Aorta (tissue), 5 donors: Measurements from ENCODE around the gene C20orf144. TPM values are rescaled to one million over a fixed set of nuclear protein-coding genes. Genes with fewer than 3 reads are reported as not detected.
A peak's percentile ranks its signal among the peaks of the same experiment; 100 is the strongest.

Experiments
- ATAC-seq: fragments of 200-7000 bp; cut with Tn5 transposase; one replicate; pipeline ENCODE4 v1.9.1; 2022; ENCODE audit warnings: moderate library complexity; ENCODE audit not compliant: low FRiP score
- DNase-seq, 2 donors: peaks; one replicate each; pipeline ENCODE4 v3.0.0-alpha.2; 2020
- H3K27ac ChIP-seq, 2 donors: one replicate each; pipeline ENCODE4 v1.5.1; 2013; ENCODE audit warnings: low read length in 2 of 2, mild to moderate bottlenecking in 2 of 2, moderate library complexity in 2 of 2, control low read depth in 1 of 2, inconsistent platforms in 1 of 2, low read depth in 1 of 2
- H3K27me3 ChIP-seq, 2 donors: one replicate each; pipeline ENCODE4 v1.6.1; 2013; ENCODE audit warnings: control low read depth in 1 of 2, low read length in 1 of 2, mild to moderate bottlenecking in 1 of 2, moderate library complexity in 1 of 2; ENCODE audit not compliant: insufficient read depth in 2 of 2, control insufficient read depth in 1 of 2
- H3K36me3 ChIP-seq, 2 donors: one replicate each; pipeline ENCODE4 v1.6.1; 2013; ENCODE audit warnings: control low read depth in 1 of 2, low read length in 1 of 2, mild to moderate bottlenecking in 1 of 2; ENCODE audit not compliant: insufficient read depth in 2 of 2, control insufficient read depth in 1 of 2
- H3K4me1 ChIP-seq, 2 donors: one replicate each; pipeline ENCODE4 v1.6.1; 2013; ENCODE audit warnings: low read length in 2 of 2, control low read depth in 1 of 2, mild to moderate bottlenecking in 1 of 2, moderate library complexity in 1 of 2; ENCODE audit not compliant: insufficient read depth in 2 of 2, control insufficient read depth in 1 of 2
- H3K4me3 ChIP-seq, 2 donors: one replicate each; pipeline ENCODE4 v1.5.1; 2013; ENCODE audit warnings: low read length in 2 of 2, control low read depth in 1 of 2, mild to moderate bottlenecking in 1 of 2
- H3K9me3 ChIP-seq: one replicate; pipeline ENCODE4 v1.6.1; 2013; ENCODE audit warnings: mild to moderate bottlenecking, low read length; ENCODE audit not compliant: control insufficient read depth
- WGBS, 2 donors: extraction: QIAGEN DNeasy Blood & Tissue Kit; methylation state at CpG; one replicate each; pipeline ENCODE4 v1.1.7; 2013; 5-methylcytosine and 5-hydroxymethylcytosine counted together
- intact Hi-C, 2 donors: fragments of 100-400 bp; cut with DNase I; formaldehyde crosslinking; loops; one replicate each; pipeline versions ENCODE4 v1.14.2 to v1.15.0; 2022
- polyA plus RNA-seq, 2 donors: library from polyadenylated mRNA; stranded (reverse); fragments of 200-250 nt; gene quantifications; one replicate each; pipeline ENCODE4 v1.2.3, GENCODE V29; 2013
- total RNA-seq, 2 donors: library from RNA; stranded (reverse); fragmentation: NEBNext Ultra II Directional; extraction: Animal tissue kit (Norgen Biotek cat#: 25700); gene quantifications; one replicate each; pipeline ENCODE4 v1.2.1, GENCODE V29; 2021
- donor health status: healthy with polysubstance abuse.
- donor health status: Bipolar disorder and iron deficiency.
- donor health status: DM: no; HTN: no; CAD: no.
- donor health status: DM: no; HTN: no; CAD: no.
- donor health status: DM: yes; HTN: yes; CAD: no.

Gene C20orf144
- total and polyA plus RNA-seq, 4 donors, result 0.16 to 0.31 TPM; not detected in 2

DNA sequence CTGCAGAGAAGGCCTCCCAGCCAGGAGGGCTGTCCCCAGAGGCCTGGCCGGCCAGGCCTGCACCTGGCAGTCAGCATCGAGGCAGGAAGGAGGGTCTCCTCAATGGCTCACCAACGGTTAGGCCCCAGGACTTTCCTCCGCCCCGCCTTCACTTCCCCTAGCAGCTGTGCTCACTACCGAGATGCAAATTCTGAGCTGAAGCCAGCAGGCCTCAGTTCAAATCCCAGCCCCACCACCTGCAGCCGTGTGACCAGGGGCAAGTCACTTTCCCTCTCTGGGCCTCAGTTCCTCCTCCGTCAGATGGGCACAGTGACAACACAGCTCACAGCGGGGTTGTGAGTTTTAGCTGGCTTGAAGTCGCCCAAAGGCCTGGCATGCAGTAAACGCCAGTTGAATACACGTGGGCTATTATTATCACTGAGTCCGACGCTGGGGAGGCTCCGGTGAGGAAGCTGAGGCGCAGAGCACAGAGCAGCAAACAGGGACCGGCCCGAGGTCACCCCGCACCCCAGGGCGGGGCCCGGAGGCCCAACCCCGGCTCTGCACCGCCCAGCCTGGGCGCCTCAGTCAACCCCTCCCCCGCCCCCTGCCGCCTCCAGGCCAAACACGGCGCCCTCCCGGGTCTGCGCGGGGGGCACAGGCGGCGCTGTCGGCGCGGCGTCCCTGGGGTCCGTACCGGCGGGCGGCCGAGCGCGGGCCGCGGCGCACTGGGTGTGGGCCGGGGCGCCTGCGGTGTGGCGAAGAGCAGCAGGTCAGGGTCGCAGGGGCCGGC, 23.4 kb downstream of the C20orf144 start:
- 4 to 6% methylated on average over 39 to 53 of the region's 53 CpGs for WGBS, 2 donors
- DNase-seq (no peak), ATAC-seq (no peak)
- intact Hi-C loops, result loop anchor here in 1 of 2 donors (5.0 kb wide), 1 partner anchor 37 kb away; the partner anchor contains the start of gene PXMP4
- H3K27me3 ChIP-seq, result no peaks in the 10 kb centered on the region
- no peaks in the 10 kb centered on the region for H3K9me3 ChIP-seq
- H3K4me1 ChIP-seq, result no peaks in the 10 kb centered on the region
- peak overlapping the region; percentile 40 to 47 for H3K4me3 ChIP-seq
- no peak overlapping the region for H3K27ac ChIP-seq
- H3K36me3 ChIP-seq, result no peaks in the 10 kb centered on the region

DNA sequence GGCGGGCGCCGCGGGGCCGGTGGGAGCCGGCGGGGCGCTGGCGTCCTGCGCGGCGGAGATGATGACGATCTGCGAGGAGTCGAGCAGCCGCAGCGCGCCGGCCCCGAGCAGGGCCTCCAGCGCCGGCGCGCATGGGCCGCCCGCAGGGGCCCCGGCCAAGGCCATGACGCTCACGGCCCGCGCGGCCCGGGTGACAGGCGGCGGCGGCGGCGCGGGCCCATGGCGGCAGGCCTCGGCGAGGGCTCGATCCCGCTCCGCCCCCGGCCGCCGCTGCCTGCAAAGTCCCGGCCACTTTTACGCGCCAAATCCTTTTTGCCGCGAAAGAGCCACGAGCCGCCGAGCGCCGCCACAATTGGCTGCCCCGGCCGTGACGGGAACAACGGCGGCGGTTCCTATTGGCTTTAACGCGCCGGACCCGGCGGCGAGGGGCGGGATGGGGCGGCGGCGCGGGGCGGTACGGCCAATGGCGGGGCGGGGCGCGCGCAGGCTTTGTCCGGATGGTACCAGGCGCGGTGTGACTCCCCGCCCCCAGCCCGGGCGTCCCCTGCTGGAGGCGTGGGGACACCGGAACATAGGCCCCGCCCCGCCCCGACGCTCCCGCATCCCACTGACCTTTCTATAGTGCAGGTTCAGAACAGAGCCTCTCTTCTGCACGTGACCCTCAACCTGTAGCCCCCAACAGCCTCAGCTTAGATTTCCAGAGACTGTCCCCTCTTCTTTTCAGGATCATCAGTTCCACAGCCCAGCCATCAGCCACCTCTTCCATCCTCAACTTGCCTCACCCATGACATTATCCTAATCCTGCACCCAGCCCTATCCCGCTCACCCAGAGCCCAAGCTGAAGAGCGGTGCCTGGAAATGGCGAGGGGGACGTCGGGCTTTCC, 24.2 kb downstream of the C20orf144 start, which contains the start of gene E2F1:
Gene E2F1 (minus strand): TSS at position 286 of the 884 bp plus-strand sequence. CDS start 121 bp downstream, at position 165.
- DNase-seq, result peak; percentile 97 to 98
- 2 to 3% methylated on average over 63 to 101 of the region's 101 CpGs for WGBS, 2 donors
- Histone ChIP-seq H3K4me3 (peak within 1 kb of the TSS; percentile 40 to 47), H3K27me3 (no peaks in the 10 kb centered on the region), H3K27ac (no peak within 1 kb of the TSS), H3K36me3 (no peaks in the 10 kb centered on the region), H3K4me1 (no peaks in the 10 kb centered on the region), H3K9me3 (no peaks in the 10 kb centered on the region)
- intact Hi-C loops, result loop anchor here in 1 of 2 donors (5.0 kb wide), 1 partner anchor 36 kb away; the partner anchor contains the start of gene PXMP4
- ATAC-seq, result peak; percentile 97

DNA sequence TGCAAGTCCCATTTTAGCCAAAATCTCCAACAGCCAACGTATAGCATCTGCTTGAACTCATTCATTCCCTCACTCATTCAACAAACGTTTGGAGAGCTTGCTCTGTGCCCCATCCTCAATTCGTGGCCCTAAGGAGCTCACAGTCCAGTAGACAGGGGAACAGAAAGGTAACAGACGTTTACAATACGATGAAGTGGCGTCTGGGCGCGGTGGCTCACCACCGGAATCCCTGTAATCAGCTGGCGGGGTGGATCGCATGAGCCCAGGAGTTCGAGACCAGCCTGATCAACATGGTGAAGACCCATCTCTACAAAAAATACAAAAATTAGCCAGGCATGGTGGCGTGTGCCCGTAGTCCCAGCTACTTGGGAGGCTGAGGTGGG, 24.8 kb downstream of the C20orf144 start:
- ATAC-seq (no peak), DNase-seq (no peak)
- H3K4me3 ChIP-seq, result no peak overlapping the region
- H3K9me3 ChIP-seq, result no peaks in the 10 kb centered on the region
- H3K27ac ChIP-seq, result no peak overlapping the region
- intact Hi-C loops, result loop anchor here in 1 of 2 donors (5.0 kb wide), 1 partner anchor 35 kb away; the partner anchor contains the start of gene PXMP4
- H3K36me3 ChIP-seq, result no peaks in the 10 kb centered on the region
- WGBS, 2 donors, result 81 to 85% methylated on average over 14 of the region's 14 CpGs
- no peaks in the 10 kb centered on the region for H3K4me1 ChIP-seq
- H3K27me3 ChIP-seq, result no peaks in the 10 kb centered on the region

DNA sequence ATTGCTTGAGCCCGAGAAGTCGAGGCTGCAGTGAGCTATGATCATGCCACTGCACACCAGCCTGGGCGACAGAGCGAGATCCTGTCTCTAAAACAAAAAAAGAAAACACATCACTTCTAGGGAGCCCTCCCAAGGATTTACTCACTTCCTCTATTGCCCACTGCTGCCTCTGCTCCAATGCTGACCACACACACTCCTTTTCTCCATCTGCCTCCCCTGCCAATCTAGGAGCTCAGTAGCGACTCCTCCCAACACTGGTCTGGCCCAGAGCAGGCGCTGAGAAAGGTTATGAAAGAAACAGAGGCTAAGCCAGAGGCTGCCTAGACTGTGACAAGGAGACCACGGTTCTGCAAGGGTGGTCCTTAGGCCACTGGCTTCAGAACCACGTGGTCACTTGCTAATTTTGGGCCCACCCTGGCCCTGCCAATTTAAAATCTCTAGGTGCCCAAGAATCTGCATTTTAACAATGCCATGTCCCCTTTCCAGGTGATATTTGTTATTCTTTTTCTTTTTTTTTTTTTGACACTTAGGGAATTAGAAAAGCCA, 25.3 kb downstream of the C20orf144 start:
- ATAC-seq (no peak), DNase-seq (no peak)
- H3K27me3 ChIP-seq, result no peaks in the 10 kb centered on the region
- 78 to 79% methylated on average over 8 of the region's 8 CpGs for WGBS, 2 donors
- intact Hi-C loops, result loop anchor here in 1 of 2 donors (5.0 kb wide), 1 partner anchor 35 kb away; the partner anchor contains the start of gene PXMP4
- no peak overlapping the region for H3K4me3 ChIP-seq
- no peaks in the 10 kb centered on the region for H3K36me3 ChIP-seq
- H3K9me3 ChIP-seq, result no peaks in the 10 kb centered on the region
- H3K27ac ChIP-seq, result no peak overlapping the region
- no peaks in the 10 kb centered on the region for H3K4me1 ChIP-seq

DNA sequence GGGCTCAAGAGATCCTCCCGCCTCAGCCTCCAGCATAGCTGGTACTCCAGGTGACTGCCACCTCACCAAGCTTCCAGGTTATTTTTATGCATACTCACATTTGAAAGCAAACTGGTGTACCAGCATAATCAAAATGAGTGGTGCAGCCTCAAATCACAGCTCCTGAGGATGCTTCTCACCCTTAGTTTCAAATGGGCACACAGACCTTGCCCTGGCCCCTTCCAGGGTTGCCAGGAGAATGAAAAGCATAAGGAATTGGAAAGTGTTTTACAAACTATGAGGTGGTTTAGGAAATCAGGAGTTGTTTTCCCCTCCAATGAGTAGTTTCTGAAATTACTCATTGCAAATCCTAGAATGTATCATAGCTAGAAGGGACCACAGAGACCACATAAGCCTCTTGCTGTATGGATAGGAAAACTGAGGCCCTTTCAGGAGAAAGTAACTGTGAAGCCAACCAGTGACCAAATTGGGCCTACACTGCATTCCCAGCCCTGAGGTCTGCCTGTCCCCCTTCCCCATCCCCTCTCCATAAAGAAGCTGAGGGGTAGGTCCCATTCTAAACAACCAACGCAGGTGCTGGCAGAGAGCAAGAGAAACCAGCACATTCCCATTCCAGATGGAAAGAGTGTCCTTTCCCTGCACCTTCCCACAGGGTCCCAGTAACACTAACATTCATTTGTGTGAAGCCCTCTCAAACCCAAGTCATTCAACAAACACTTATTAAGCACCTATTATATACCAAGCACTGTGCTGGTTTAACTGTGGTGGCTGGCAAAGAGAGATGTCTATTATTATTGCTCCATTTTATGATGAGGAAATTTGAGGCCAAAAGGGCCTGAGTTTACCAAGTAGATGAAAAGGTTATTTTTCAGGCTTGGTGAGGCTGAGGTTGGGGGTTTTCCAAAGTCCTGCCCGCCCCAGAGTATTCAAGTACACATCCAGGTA, 26.1 kb downstream of the C20orf144 start:
- no peaks in the 10 kb centered on the region for H3K36me3 ChIP-seq
- H3K9me3 ChIP-seq, result no peaks in the 10 kb centered on the region
- H3K4me3 ChIP-seq, result no peak overlapping the region
- DNase-seq, result no peak
- H3K27ac ChIP-seq, result no peak overlapping the region
- H3K4me1 ChIP-seq, result no peaks in the 10 kb centered on the region
- intact Hi-C loops, result loop anchor here in 1 of 2 donors (5.0 kb wide), 1 partner anchor 34 kb away; the partner anchor contains the start of gene PXMP4
- no peak for ATAC-seq
- 87 to 88% methylated on average over 3 of the region's 3 CpGs for WGBS, 2 donors
- no peaks in the 10 kb centered on the region for H3K27me3 ChIP-seq

DNA sequence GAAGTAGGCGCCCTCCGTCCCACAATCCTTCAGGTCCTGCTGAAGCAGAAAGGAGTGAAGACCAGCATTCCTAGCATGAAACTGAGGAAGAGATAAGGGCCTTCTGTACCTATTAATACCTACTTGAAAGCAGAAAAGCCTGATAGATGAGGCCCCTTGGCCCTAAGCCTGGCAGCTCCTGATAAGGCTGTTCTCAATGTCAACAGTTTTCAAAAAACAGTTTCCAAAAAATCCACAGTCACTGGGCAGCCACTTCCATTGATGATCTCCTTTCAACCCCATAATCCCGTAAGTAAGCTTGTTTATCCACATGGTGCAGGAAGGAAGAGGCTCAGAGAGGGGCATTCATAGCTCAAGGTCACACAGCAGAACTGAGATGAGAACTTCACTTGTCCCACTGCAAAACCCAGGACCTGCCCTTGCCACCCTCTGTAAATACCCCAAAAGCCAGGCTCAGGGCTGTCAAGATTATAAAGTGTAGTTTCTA, 26.9 kb downstream of the C20orf144 start:
- ATAC-seq, result no peak
- Histone ChIP-seq H3K27ac (no peak overlapping the region), H3K36me3 (no peaks in the 10 kb centered on the region), H3K27me3 (no peaks in the 10 kb centered on the region), H3K9me3 (no peaks in the 10 kb centered on the region), H3K4me3 (no peak overlapping the region), H3K4me1 (no peaks in the 10 kb centered on the region)
- DNase-seq, result no peak
- WGBS, 2 donors, result 70 to 76% methylated on average over 3 of the region's 3 CpGs
- intact Hi-C loops, result loop anchor here in 1 of 2 donors (5.0 kb wide), 1 partner anchor 33 kb away; the partner anchor contains the start of gene PXMP4

DNA sequence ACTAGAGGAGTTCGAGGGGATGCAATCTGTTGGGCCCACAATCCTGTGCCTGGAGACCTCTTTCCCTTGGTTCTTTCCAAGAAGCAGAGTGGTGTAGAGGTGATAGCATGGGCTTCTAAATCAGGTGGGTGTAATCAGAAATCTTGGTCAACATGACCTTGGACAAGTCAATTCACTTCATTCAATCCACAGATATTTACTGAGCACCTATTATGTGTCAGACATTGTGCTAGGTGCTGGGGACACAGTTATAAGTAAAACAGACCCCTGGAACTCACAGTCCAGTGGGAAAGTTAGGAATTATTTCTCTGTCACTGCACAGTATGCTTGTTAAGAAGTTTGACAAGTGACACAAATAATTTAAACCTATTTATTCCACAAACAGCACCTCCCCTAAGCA, 27.4 kb downstream of the C20orf144 start:
- intact Hi-C loops, result loop anchor here in 1 of 2 donors (5.0 kb wide), 1 partner anchor 33 kb away; the partner anchor contains the start of gene PXMP4
- Histone ChIP-seq H3K4me1 (no peaks in the 10 kb centered on the region), H3K27me3 (no peaks in the 10 kb centered on the region), H3K9me3 (no peaks in the 10 kb centered on the region), H3K27ac (no peak overlapping the region), H3K4me3 (no peak overlapping the region), H3K36me3 (no peaks in the 10 kb centered on the region)
- ATAC-seq, result no peak
- no peak for DNase-seq
- 95 to 97% methylated on average over 1 of the region's 1 CpG for WGBS, 2 donors
